Adrenal gland (tissue), 5 donors: ENCODE measurements around the gene ZCCHC4.

ENCODE experiments used
- POLR2A ChIP-seq, 2 donors: fragments of 450-650 bp; IDR thresholded peaks; one replicate each; pipeline ENCODE4 v1.6.1; 2017; ENCODE audit warnings: antibody characterized with exemption in 2 of 2, mild to moderate bottlenecking in 2 of 2, moderate library complexity in 1 of 2
- TF ChIP-seq, protein P1 (sequence below), 6 experiments: fragments of 450-650 bp in 4 of 6; fragments of 200-600 bp in 2 of 6; sonication (generic) in 1 of 6; IDR thresholded peaks; 1 replicate in 5 of 6; 2 replicates in 1 of 6; pipeline versions ENCODE4 v1.5.1 to v1.8.0; 2016 to 2021; ENCODE audit warnings: antibody characterized with exemption in 6 of 6, mild to moderate bottlenecking in 2 of 6, moderate library complexity in 1 of 6
- donor health status: DM: no; HTN: no; CAD: no.

DNA sequence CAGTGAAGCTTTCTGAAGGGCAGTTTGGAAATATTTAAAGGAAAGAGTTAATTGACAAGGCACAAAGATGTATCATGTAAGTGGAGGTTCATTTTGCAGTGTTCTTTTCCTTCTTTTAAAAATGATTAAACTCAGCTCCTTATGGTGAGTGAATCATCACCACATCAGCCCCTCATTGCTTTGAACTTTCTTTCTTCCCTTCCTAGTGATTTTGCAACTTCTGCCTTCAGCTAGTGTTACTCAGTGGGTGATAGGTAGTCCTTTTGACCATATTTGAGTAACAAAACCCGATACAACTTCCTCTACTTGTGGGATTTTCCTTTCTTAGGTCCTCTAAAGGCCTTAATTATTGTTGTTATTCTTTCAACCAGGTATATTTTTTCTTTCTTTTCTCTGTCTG lies 8.2 kb downstream of the ZCCHC4 start:
- TF ChIP-seq, protein P1, sequence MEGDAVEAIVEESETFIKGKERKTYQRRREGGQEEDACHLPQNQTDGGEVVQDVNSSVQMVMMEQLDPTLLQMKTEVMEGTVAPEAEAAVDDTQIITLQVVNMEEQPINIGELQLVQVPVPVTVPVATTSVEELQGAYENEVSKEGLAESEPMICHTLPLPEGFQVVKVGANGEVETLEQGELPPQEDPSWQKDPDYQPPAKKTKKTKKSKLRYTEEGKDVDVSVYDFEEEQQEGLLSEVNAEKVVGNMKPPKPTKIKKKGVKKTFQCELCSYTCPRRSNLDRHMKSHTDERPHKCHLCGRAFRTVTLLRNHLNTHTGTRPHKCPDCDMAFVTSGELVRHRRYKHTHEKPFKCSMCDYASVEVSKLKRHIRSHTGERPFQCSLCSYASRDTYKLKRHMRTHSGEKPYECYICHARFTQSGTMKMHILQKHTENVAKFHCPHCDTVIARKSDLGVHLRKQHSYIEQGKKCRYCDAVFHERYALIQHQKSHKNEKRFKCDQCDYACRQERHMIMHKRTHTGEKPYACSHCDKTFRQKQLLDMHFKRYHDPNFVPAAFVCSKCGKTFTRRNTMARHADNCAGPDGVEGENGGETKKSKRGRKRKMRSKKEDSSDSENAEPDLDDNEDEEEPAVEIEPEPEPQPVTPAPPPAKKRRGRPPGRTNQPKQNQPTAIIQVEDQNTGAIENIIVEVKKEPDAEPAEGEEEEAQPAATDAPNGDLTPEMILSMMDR (IDR thresholded peaks at IDR 0.05): no peak
- TF ChIP-seq POLR2A (IDR thresholded peaks at IDR 0.05): no peak
